Loucy (cell line): Measurements from ENCODE around the gene CHAMP1.

ENCODE experiments used
- H2AFZ ChIP-seq: fragments of 200-600 bp; sonication (generic); 2 replicates; pipeline ENCODE4 v1.6.0; 2016; ENCODE audit warnings: antibody characterized with exemption, mild to moderate bottlenecking, low read length, moderate library complexity
- H3F3A ChIP-seq: fragments of 200-600 bp; 2 replicates; pipeline ENCODE4 v1.6.0; 2016; ENCODE audit warnings: antibody characterized with exemption, low read depth, mild to moderate bottlenecking
- H3K27me3 ChIP-seq: fragments of 200-600 bp; sonication (generic); 2 replicates; pipeline ENCODE4 v1.6.1; 2014; ENCODE audit warnings: low read length, mild to moderate bottlenecking; ENCODE audit not compliant: insufficient read depth, poor library complexity, severe bottlenecking
- H3K36me3 ChIP-seq: fragments of 200-600 bp; sonication (generic); 2 replicates; pipeline ENCODE4 v1.6.1; 2016; ENCODE audit warnings: low read length; ENCODE audit not compliant: insufficient read depth
- H3K4me1 ChIP-seq: fragments of 200-600 bp; sonication (generic); 2 replicates; pipeline ENCODE4 v1.5.1; 2014; ENCODE audit warnings: low read length, mild to moderate bottlenecking; ENCODE audit not compliant: insufficient read depth, poor library complexity, severe bottlenecking
- H3K4me2 ChIP-seq: fragments of 200-600 bp; sonication (generic); 2 replicates; pipeline ENCODE4 v1.6.0; 2014; ENCODE audit warnings: antibody characterized with exemption, low read length, low read depth, mild to moderate bottlenecking; ENCODE audit not compliant: poor library complexity, severe bottlenecking
- H3K4me3 ChIP-seq: fragments of 200-600 bp; sonication (generic); 2 replicates; pipeline ENCODE4 v1.5.1; 2014; ENCODE audit warnings: low read length, mild to moderate bottlenecking, mixed read lengths; ENCODE audit not compliant: poor library complexity, severe bottlenecking
- H3K79me2 ChIP-seq: fragments of 200-600 bp; sonication (generic); 2 replicates; pipeline ENCODE4 v1.6.1; 2014; ENCODE audit warnings: low read length; ENCODE audit not compliant: insufficient read depth
- H3K9ac ChIP-seq: fragments of 200-600 bp; sonication (generic); 2 replicates; pipeline ENCODE4 v1.6.0; 2014; ENCODE audit warnings: mild to moderate bottlenecking, low read depth, low read length, moderate library complexity; ENCODE audit not compliant: poor library complexity, severe bottlenecking
- H3K9me2 ChIP-seq: fragments of 200-600 bp; sonication (generic); replicated peaks from 2 replicates; pipeline ENCODE4 v1.6.1; 2016; ENCODE audit warnings: low read depth, low read length, mixed read lengths
- H3K9me3 ChIP-seq: fragments of 200-600 bp; sonication (generic); 2 replicates; pipeline ENCODE4 v1.6.1; 2014; ENCODE audit warnings: mild to moderate bottlenecking, antibody characterized with exemption, low read length, low read depth; ENCODE audit not compliant: insufficient read depth
- H4K20me1 ChIP-seq: fragments of 200-600 bp; sonication (generic); 2 replicates; pipeline ENCODE4 v1.6.0; 2014; ENCODE audit warnings: antibody characterized with exemption, low read length, mild to moderate bottlenecking; ENCODE audit not compliant: insufficient read depth, poor library complexity, severe bottlenecking
- CTCF ChIP-seq: fragments of 200-600 bp; sonication (generic); conservative IDR thresholded peaks from 2 replicates; pipeline ENCODE4 v1.5.1; 2014; ENCODE audit warnings: mild to moderate bottlenecking, antibody characterized with exemption, low read length
- EZH2phosphoT487 ChIP-seq: fragments of 200-600 bp; IDR thresholded peaks from 2 replicates; pipeline ENCODE4 v1.6.1; 2018; ENCODE audit warnings: antibody characterized with exemption, mild to moderate bottlenecking, moderate library complexity, borderline replicate concordance

CHAMP1 gene

GRCh38 chr13:114275304-114275703, 39.0 kb upstream of the CHAMP1 start:
- H4K20me1 ChIP-seq, result no peaks in the 10 kb centered on the region
- H3K36me3 ChIP-seq, result peaks cover 13% of the 10 kb centered on the region; the same call in 1 of the 2 replicates
- H3K79me2 ChIP-seq, result no peaks in the 10 kb centered on the region
- H3K27me3 ChIP-seq, result no peaks in the 10 kb centered on the region
- no peak overlapping the region for H2AFZ ChIP-seq
- no peak overlapping the region for H3K4me3 ChIP-seq
- no peaks in the 10 kb centered on the region for H3K9me3 ChIP-seq
- no peaks in the 10 kb centered on the region for H3F3A ChIP-seq
- H3K9ac ChIP-seq, result no peak overlapping the region
- no peaks in the 10 kb centered on the region for H3K9me2 ChIP-seq
- peaks cover 16% of the 10 kb centered on the region for H3K4me1 ChIP-seq
- H3K4me2 ChIP-seq, result no peak overlapping the region
- TF ChIP-seq CTCF (no peak), EZH2phosphoT487 (no peak)

GRCh38 chr13:114279146-114279545, 35.2 kb upstream of the CHAMP1 start:
- H3K9me2 ChIP-seq, result no peaks in the 10 kb centered on the region
- H3K4me3 ChIP-seq, result no peak overlapping the region
- TF ChIP-seq CTCF, result no peak
- TF ChIP-seq EZH2phosphoT487, result no peak
- peaks cover 8% of the 10 kb centered on the region for H4K20me1 ChIP-seq
- H3K27me3 ChIP-seq, result no peaks in the 10 kb centered on the region
- H3K4me2 ChIP-seq, result peak overlapping the region; percentile 68
- no peak overlapping the region for H2AFZ ChIP-seq
- H3K79me2 ChIP-seq, result peaks cover 20% of the 10 kb centered on the region
- H3F3A ChIP-seq, result no peaks in the 10 kb centered on the region
- H3K9ac ChIP-seq, result peak overlapping the region; percentile 89
- H3K36me3 ChIP-seq, result no peaks in the 10 kb centered on the region
- H3K9me3 ChIP-seq, result no peaks in the 10 kb centered on the region
- H3K4me1 ChIP-seq, result peaks cover 29% of the 10 kb centered on the region

GRCh38 chr13:114279758-114280355, 34.4 kb upstream of the CHAMP1 start:
- Histone ChIP-seq H3K4me3 (peak overlapping the region; percentile 91), H3K4me2 (peak overlapping the region; percentile 68), H3K9me3 (no peaks in the 10 kb centered on the region), H3K4me1 (peaks cover 32% of the 10 kb centered on the region), H2AFZ (no peak overlapping the region), H4K20me1 (peaks cover 13% of the 10 kb centered on the region), H3K36me3 (no peaks in the 10 kb centered on the region), H3K9ac (peak overlapping the region; percentile 89), H3K27me3 (no peaks in the 10 kb centered on the region), H3F3A (no peaks in the 10 kb centered on the region), H3K9me2 (no peaks in the 10 kb centered on the region), H3K79me2 (peaks cover 27% of the 10 kb centered on the region)
- TF ChIP-seq CTCF (no peak), EZH2phosphoT487 (no peak)
